Stimulated activated CD8-positive, alpha-beta memory T cell treated with anti-CD3 and anti-CD28 coated beads, Interleukin-15, amount 100 ng/mL, for 48 hours (primary cell): ENCODE results near the gene SLC43A2.
"Not testable (repeated sequence)": the region's sequence is repeated elsewhere in the genome, so short reads cannot be mapped to it uniquely, and the experiment has no call there.

Source experiments
- DNase-seq, 2 donors: peaks; one replicate each; pipeline ENCODE4 v3.0.0-alpha.2; 2020; ENCODE audit warnings: low read depth in 2 of 2

Gene SLC43A2

GRCh38 chr17:1590029-1590746 is 38.4 kb downstream of the SLC43A2 start:
- DNase-seq, result no peak

- DNase-seq, result no peak
Measured at GRCh38 chr17:1588821-1589585, 39.6 kb downstream of the SLC43A2 start.

GRCh38 chr17:1584167-1584566 is 44.5 kb downstream of the SLC43A2 start:
- no peak for DNase-seq

- DNase-seq, result no peak
Measured at GRCh38 chr17:1583556-1583955, 45.1 kb downstream of the SLC43A2 start.

- DNase-seq, result no peak
Measured at GRCh38 chr17:1582374-1582773, 46.3 kb downstream of the SLC43A2 start.

GRCh38 chr17:1580979-1581676 is 47.5 kb downstream of the SLC43A2 start:
- DNase-seq, result no peak

GRCh38 chr17:1578029-1578428 is 50.6 kb downstream of the SLC43A2 start:
- no peak for DNase-seq

- no peak for DNase-seq
Measured at GRCh38 chr17:1577583-1578013, 51.0 kb downstream of the SLC43A2 start.

- no peak for DNase-seq
Measured at GRCh38 chr17:1577182-1577581, 51.5 kb downstream of the SLC43A2 start.

GRCh38 chr17:1576500-1576899 is 52.1 kb downstream of the SLC43A2 start:
- no peak for DNase-seq

- no peak for DNase-seq
Measured at GRCh38 chr17:1574697-1575471, 53.8 kb downstream of the SLC43A2 start.

GRCh38 chr17:1573932-1574696 is 54.5 kb downstream of the SLC43A2 start:
- DNase-seq, result peak; percentile 56 to 61

GRCh38 chr17:1572646-1573045 is 56.0 kb downstream of the SLC43A2 start:
- not testable (repeated sequence) for DNase-seq

GRCh38 chr17:1571341-1571704 is 57.3 kb downstream of the SLC43A2 start:
- DNase-seq, result no peak

- no peak for DNase-seq
Measured at GRCh38 chr17:1568950-1569810, 59.5 kb downstream of the SLC43A2 start.

- DNase-seq, result no peak
Measured at GRCh38 chr17:1566505-1567199, 62.0 kb downstream of the SLC43A2 start.

GRCh38 chr17:1565877-1566276 is 62.8 kb downstream of the SLC43A2 start:
- no peak for DNase-seq

GRCh38 chr17:1563786-1564613 is 64.6 kb downstream of the SLC43A2 start:
- DNase-seq, result no peak

GRCh38 chr17:1563471-1563785 is 65.2 kb downstream of the SLC43A2 start:
- not testable (repeated sequence) for DNase-seq
